ENCODE data around the gene ZFYVE27.

Gene ZFYVE27

GRCh38 chr10:97711640-97712572 is 25.0 kb upstream of the ZFYVE27 start:
- Mint-ChIP-seq H3K27me3 (peaks cover 11% of the 10 kb centered on the region), H3K27ac (no peak overlapping the region), H3K4me3 (peak overlapping the region; percentile 51), H3K9me3 (ENCODE audit: low read depth) (no peaks in the 10 kb centered on the region), H3K4me1 (ENCODE audit: low read depth) (peaks cover 11% of the 10 kb centered on the region), H3K36me3 (no peaks in the 10 kb centered on the region)

- H3K27ac Mint-ChIP-seq = peak within 1 kb of the TSS; percentile 97
- H3K4me3 Mint-ChIP-seq = peak within 1 kb of the TSS; percentile 97
Measured at GRCh38 chr10:97713339-97713825, 23.5 kb upstream of the ZFYVE27 start, which contains the start of gene MARVELD1. Gene MARVELD1, plus strand, starts transcription at chr10:97713730. Its CDS starts 147 bp downstream, at chr10:97713877.

GRCh38 chr10:97713826-97714400 is 23.0 kb upstream of the ZFYVE27 start:
- Mint-ChIP-seq H3K27me3 (peaks cover 7% of the 10 kb centered on the region), H3K4me3 (peak overlapping the region; percentile 97), H3K4me1 (ENCODE audit: low read depth) (peaks cover 11% of the 10 kb centered on the region), H3K27ac (peak overlapping the region; percentile 97), H3K36me3 (no peaks in the 10 kb centered on the region), H3K9me3 (ENCODE audit: low read depth) (no peaks in the 10 kb centered on the region)

More at GRCh38 chr10:97713339-97713825, 23.5 kb upstream of the ZFYVE27 start, which contains the start of gene MARVELD1:
- H3K36me3 Mint-ChIP-seq = no peaks in the 10 kb centered on the region
- peaks cover 8% of the 10 kb centered on the region for H3K27me3 Mint-ChIP-seq
- no peaks in the 10 kb centered on the region for H3K9me3 Mint-ChIP-seq (ENCODE audit: low read depth)
- peaks cover 11% of the 10 kb centered on the region for H3K4me1 Mint-ChIP-seq (ENCODE audit: low read depth)

GRCh38 chr10:97714401-97715258 is 22.3 kb upstream of the ZFYVE27 start:
- Mint-ChIP-seq H3K27me3 (peaks cover 6% of the 10 kb centered on the region), H3K36me3 (no peaks in the 10 kb centered on the region), H3K27ac (peak overlapping the region; percentile 97), H3K4me1 (ENCODE audit: low read depth) (peaks cover 11% of the 10 kb centered on the region), H3K9me3 (ENCODE audit: low read depth) (no peaks in the 10 kb centered on the region), H3K4me3 (peak overlapping the region; percentile 97)

- Mint-ChIP-seq H3K9me3 (ENCODE audit: low read depth) (no peaks in the 10 kb centered on the region), H3K4me3 (peak overlapping the region; percentile 97), H3K4me1 (ENCODE audit: low read depth) (peaks cover 11% of the 10 kb centered on the region), H3K27ac (no peak overlapping the region), H3K27me3 (peaks cover 6% of the 10 kb centered on the region), H3K36me3 (no peaks in the 10 kb centered on the region)
Measured at GRCh38 chr10:97715259-97715874, 21.6 kb upstream of the ZFYVE27 start.

GRCh38 chr10:97717627-97718026 is 19.3 kb upstream of the ZFYVE27 start:
- H3K27me3 Mint-ChIP-seq = peaks cover 3% of the 10 kb centered on the region
- no peak overlapping the region for H3K4me3 Mint-ChIP-seq
- no peak overlapping the region for H3K27ac Mint-ChIP-seq
- no peaks in the 10 kb centered on the region for H3K9me3 Mint-ChIP-seq (ENCODE audit: low read depth)
- peaks cover 9% of the 10 kb centered on the region for H3K4me1 Mint-ChIP-seq (ENCODE audit: low read depth)
- no peaks in the 10 kb centered on the region for H3K36me3 Mint-ChIP-seq

GRCh38 chr10:97718178-97718577 is 18.8 kb upstream of the ZFYVE27 start:
- Mint-ChIP-seq H3K27ac (no peak overlapping the region), H3K36me3 (no peaks in the 10 kb centered on the region), H3K27me3 (no peaks in the 10 kb centered on the region), H3K9me3 (ENCODE audit: low read depth) (no peaks in the 10 kb centered on the region), H3K4me1 (ENCODE audit: low read depth) (peaks cover 5% of the 10 kb centered on the region), H3K4me3 (no peak overlapping the region)

GRCh38 chr10:97718659-97719142 is 18.2 kb upstream of the ZFYVE27 start:
- Mint-ChIP-seq H3K27me3 (no peaks in the 10 kb centered on the region), H3K4me1 (ENCODE audit: low read depth) (peaks cover 5% of the 10 kb centered on the region), H3K9me3 (ENCODE audit: low read depth) (no peaks in the 10 kb centered on the region), H3K4me3 (no peak overlapping the region), H3K36me3 (no peaks in the 10 kb centered on the region), H3K27ac (no peak overlapping the region)

GRCh38 chr10:97719602-97720001 is 17.3 kb upstream of the ZFYVE27 start:
- Mint-ChIP-seq H3K4me3 (no peak overlapping the region), H3K27ac (no peak overlapping the region)

GRCh38 chr10:97721871-97722780 is 14.8 kb upstream of the ZFYVE27 start:
- H3K27ac Mint-ChIP-seq = no peak overlapping the region

More at GRCh38 chr10:97719602-97720001, 17.3 kb upstream of the ZFYVE27 start:
- Mint-ChIP-seq H3K9me3 (ENCODE audit: low read depth) (no peaks in the 10 kb centered on the region), H3K4me1 (ENCODE audit: low read depth) (peaks cover 2% of the 10 kb centered on the region), H3K27me3 (no peaks in the 10 kb centered on the region), H3K36me3 (no peaks in the 10 kb centered on the region)

GRCh38 chr10:97723001-97723400 is 13.9 kb upstream of the ZFYVE27 start:
- no peak overlapping the region for H3K4me3 Mint-ChIP-seq
- no peaks in the 10 kb centered on the region for H3K36me3 Mint-ChIP-seq
- peaks cover 2% of the 10 kb centered on the region for H3K27me3 Mint-ChIP-seq
- no peaks in the 10 kb centered on the region for H3K9me3 Mint-ChIP-seq (ENCODE audit: low read depth)
- H3K4me1 Mint-ChIP-seq (ENCODE audit: low read depth) = no peaks in the 10 kb centered on the region
- no peak overlapping the region for H3K27ac Mint-ChIP-seq

More at GRCh38 chr10:97721871-97722780, 14.8 kb upstream of the ZFYVE27 start:
- Mint-ChIP-seq H3K36me3 (no peaks in the 10 kb centered on the region), H3K4me3 (no peak overlapping the region), H3K27me3 (peaks cover 2% of the 10 kb centered on the region), H3K4me1 (ENCODE audit: low read depth) (no peaks in the 10 kb centered on the region), H3K9me3 (ENCODE audit: low read depth) (no peaks in the 10 kb centered on the region)

- Mint-ChIP-seq H3K9me3 (ENCODE audit: low read depth) (no peaks in the 10 kb centered on the region), H3K27ac (no peak overlapping the region), H3K4me1 (ENCODE audit: low read depth) (no peaks in the 10 kb centered on the region), H3K4me3 (no peak overlapping the region), H3K36me3 (no peaks in the 10 kb centered on the region), H3K27me3 (peaks cover 5% of the 10 kb centered on the region)
Measured at GRCh38 chr10:97724341-97724941, 12.5 kb upstream of the ZFYVE27 start.

- H3K36me3 Mint-ChIP-seq = no peaks in the 10 kb centered on the region
- no peaks in the 10 kb centered on the region for H3K9me3 Mint-ChIP-seq (ENCODE audit: low read depth)
- H3K27ac Mint-ChIP-seq = no peak overlapping the region
- no peaks in the 10 kb centered on the region for H3K4me1 Mint-ChIP-seq (ENCODE audit: low read depth)
- peaks cover 5% of the 10 kb centered on the region for H3K27me3 Mint-ChIP-seq
- no peak overlapping the region for H3K4me3 Mint-ChIP-seq
Measured at GRCh38 chr10:97726636-97727178, 10.2 kb upstream of the ZFYVE27 start.
